GM21423 (cell line): Measurements from ENCODE around the gene RBM43.
A peak's percentile ranks its signal among the peaks of the same experiment; 100 is the strongest.
"Not testable (repeated sequence)": the region's sequence is repeated elsewhere in the genome, so short reads cannot be mapped to it uniquely, and the experiment has no call there.

Experiments used
- ATAC-seq: cut with Tn5 transposase; IDR thresholded peaks from one replicate; pipeline ENCODE4 v1.9.1; 2021; ENCODE audit warnings: mild to moderate bottlenecking, moderate library complexity; ENCODE audit not compliant: unreplicated experiment

The RBM43 gene

DNA sequence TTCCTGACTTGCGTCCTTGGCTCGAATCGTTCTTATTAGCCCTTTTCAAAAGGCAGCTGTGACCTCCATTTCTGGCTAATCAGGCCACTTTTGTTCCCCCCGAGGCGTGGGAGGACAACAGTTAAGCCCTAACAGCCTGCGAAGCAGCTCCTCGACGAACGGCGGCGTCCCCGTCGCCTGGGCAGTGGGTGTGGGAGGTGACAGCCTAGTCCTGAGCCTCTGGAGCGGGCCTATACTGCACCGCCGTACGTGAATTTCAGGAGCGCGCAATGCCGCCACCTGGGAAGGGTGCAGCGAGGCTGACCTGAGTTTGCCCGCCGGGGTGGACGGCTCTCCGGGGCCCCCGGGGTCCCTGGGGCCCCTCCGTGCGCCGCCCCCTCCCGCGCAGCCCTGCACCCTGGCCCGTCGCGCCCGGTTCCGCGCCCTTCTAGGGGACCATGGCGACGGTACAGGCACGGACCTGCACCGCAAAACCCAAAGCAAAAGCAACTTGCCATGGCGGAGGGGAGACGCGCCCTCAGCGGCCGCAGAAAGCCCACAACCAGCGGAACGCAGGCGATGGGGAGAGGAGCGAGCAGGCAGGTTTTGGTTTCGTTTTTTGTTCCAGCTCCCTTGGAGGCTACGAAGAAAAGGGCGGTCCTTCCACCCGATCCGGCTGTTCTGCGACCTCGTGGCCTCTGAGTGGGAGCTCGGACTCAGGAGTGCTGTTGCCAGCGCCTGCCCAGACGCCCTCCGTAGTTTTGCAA lies at the start of gene RBM43:
Gene RBM43 (minus strand): TSS at position 633 of the 746 bp plus-strand sequence. CDS start 136 bp downstream, at position 497.
- peak; percentile 96 for ATAC-seq

DNA sequence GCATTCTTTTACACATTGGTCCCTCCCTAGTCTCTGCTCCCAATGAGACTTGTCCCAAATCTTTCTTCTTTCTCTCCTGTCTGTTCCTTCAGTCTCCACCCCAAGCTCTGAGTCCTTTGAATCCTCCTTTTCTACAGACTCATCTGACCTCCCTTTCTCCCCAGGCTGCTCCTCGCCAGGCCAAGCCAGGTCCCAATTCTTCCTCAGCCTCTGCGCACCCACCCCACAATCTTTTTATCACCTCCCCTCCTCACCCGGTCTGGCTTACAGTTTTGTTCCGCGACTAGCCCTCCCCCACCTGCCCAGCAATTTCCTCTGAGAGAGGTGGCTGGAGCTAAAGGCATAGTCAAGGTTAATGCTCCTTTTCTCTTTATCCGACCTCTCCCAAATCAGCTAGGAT lies 48.6 kb upstream of the RBM43 start:
- not testable (repeated sequence) for ATAC-seq

DNA sequence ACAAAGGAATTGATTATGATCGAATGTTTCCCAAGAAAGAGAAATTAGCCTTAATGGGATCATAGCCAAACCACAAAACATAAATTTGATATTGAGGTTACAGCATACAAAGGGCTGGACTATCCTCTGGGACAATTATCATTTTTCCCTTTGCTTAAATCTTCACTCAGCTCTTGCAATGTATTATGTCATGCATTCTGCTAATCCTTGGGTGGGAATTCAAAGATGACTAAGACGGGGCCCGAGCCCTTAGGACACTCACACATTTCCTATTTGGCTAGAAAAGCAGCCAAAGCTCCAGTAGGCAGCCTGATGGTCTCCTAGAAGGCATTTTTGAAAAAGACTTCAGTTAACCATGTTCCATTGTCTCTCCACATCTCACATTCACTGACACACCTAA lies 45.0 kb upstream of the RBM43 start:
- ATAC-seq: no peak

DNA sequence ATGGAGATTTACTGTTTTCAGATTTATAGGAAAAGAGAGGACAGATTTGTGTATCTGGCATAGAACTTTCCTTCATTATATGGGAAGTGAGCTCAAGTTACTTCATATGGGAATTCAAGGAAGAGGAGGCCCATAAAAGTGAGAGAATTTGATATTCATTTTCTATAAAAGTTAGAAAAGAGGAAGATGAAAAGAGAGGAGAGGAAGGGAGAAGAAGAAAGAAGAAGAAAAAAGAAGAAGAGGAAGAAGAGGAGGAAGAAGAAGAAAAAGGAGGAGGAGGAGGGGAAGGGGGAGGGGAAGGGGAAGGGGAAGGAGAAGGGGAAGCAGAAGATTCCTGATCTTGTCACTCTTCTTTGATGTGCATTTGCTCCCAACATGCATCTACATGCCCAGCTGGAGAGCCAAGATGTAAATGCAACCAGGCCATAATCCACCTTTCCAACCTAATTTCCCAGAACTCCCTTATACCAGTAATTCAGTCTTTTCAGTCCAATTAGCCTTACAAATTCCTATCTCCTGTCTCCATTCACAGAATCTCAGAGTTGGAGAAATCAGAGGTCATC lies 43.5 kb upstream of the RBM43 start:
- ATAC-seq: no peak

DNA sequence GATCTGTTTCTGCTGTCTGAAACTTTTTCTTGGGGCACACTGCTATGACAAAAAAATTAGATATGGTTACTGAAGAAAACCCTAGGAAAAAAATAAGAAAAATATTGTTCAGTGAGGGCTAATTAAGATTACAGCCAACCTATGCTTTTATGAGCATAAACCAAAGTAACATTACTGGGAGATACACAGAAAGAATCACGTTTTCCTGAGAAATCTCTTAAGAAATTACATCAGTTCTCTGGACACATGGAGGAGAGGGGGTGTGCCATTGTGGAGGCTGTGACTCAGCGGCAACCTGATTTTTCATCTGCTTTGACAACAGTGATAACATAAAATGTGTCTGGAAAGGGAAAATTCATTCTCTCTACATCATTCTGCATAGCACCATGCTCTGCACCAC lies 41.2 kb upstream of the RBM43 start:
- no peak for ATAC-seq

DNA sequence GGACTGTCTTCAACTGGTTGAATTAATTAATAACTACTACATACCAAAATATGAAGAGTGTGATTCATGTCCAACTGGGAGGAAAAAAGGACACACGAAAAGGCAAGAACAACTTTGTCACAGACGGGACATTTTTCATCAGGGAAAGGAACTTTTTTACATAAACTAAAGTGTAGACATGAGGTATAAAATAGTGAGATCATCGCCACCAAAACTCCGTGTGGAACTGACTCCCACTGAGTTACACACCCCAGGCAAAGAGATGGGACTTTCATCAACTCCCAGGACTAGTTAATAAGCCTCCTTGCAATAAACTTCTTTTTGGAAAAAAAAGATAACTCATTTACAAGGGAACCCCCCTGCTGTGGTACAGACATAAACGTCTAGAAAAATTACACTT lies 40.7 kb upstream of the RBM43 start:
- no peak for ATAC-seq

DNA sequence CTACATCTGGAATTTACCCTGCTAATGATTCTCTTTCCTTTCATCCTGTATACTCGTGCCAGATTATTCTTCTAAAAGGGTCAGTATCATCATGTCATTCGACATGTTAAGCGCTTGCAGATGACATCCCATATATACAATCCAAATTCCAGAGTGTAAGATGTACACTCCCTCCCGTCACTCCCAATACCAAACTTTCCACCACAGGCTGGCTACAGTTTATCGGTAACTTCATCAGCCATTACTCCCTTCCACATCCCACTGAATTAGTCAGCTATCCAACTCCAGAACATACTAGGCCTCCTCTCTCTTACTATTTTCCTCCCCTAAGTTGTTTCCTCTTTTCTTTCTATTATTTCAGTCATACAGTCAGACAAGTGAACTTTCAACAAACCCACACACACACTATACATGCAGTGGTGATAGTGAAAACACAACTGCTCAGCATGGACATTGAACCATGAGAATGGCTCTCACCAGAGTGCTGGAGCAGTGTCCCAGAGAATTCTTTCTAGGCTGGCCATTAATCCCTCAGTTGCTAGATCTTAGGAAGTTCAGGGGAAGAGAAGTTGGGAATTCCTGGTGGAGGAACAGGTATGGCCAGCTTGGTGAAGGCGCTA lies 38.4 kb upstream of the RBM43 start:
- ATAC-seq: no peak

DNA sequence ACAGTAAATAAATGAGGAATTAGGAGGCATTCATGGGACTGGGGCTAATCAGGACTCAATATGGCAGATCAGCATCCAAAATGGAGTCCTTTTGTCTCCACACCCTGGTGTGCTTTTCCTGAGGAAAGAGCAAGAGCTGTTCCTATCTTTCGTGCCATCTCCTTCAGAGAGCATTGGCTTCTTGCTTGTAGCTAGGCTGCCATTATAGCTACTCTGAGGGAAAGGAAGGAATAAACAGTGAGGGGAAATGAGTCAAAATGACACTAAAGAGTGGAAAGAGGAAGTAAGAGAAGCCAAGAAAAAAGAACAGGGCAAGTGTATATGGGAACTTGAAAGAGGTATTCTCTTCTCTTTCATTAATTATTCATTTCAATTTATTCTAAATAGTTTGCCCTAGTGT lies 36.2 kb upstream of the RBM43 start:
- ATAC-seq: peak; percentile 99

DNA sequence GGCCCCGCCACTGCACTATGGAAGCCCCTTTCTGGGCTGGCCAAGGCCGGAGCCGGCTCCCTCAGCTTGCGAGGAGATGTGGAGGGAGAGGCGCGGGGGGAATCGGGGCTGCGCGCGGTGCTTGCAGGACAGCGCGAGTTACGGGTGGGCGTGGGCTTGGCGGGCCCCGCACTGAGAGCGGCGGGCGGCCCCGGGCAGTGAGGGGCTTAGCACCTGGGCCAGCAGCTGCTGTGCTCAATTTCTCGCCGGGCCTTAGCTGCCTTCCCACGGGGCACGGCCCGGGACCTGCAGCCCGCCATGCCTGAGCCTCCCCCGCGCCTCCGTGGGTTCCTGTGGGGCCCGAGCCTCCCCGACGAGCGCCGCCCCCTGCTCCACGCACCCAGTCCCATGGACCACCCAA lies 34.3 kb upstream of the RBM43 start:
- not testable (repeated sequence) for ATAC-seq

DNA sequence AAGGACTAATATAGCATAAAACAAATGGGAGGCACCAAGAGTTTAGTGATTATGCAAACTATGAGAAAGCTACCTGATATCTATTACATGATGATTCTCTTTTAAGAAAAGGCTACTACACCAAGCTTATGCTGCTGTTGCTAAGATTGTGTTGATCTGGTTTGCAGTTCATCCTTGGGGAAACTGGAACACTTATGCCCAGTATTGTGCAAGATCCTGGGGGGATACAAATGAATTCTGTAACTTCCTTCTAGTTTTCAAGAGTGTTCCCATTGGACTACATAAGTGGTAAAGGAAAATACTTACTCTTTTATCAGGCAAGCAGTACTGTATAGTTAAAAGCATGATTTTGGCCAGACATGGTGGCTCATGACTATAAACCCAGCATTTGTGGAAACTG lies 30.9 kb upstream of the RBM43 start:
- no peak for ATAC-seq

DNA sequence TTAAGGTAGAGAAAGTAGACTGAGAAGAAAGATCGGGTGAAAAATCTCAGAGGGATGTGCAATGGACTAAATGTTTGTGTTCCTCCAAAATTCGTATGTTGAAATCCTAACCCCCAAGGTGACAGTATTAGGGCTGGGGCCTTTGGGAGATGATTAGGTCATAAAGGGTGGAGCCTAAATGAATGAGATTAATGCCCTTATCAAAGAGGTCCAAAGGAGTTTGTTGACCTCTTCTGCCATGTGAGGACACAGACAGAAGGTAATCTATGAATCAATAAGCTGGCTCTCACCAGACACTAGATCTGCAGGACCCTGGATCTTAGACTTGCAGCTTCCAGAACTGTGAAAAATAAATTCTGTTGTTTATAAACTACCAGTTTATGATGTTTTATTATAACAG lies 30.5 kb upstream of the RBM43 start:
- no peak for ATAC-seq

DNA sequence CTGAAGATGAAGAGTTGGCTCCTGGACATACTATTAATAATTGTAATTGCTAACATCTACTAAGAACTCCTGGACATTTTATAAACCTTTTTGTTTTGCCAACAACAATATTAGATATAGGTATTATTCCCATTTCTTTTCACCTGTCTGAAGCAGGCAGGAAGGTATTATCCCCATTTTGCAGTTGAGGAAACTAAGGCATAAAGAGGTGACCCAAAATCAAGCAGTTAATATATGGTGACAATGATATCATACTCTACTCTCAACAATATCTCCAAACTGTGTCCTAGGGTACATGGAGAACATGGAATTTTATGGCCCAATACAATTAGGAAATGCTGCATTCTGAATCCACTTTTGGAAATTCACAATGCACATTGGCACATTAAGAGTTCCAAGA lies 29.6 kb upstream of the RBM43 start:
- no peak for ATAC-seq

DNA sequence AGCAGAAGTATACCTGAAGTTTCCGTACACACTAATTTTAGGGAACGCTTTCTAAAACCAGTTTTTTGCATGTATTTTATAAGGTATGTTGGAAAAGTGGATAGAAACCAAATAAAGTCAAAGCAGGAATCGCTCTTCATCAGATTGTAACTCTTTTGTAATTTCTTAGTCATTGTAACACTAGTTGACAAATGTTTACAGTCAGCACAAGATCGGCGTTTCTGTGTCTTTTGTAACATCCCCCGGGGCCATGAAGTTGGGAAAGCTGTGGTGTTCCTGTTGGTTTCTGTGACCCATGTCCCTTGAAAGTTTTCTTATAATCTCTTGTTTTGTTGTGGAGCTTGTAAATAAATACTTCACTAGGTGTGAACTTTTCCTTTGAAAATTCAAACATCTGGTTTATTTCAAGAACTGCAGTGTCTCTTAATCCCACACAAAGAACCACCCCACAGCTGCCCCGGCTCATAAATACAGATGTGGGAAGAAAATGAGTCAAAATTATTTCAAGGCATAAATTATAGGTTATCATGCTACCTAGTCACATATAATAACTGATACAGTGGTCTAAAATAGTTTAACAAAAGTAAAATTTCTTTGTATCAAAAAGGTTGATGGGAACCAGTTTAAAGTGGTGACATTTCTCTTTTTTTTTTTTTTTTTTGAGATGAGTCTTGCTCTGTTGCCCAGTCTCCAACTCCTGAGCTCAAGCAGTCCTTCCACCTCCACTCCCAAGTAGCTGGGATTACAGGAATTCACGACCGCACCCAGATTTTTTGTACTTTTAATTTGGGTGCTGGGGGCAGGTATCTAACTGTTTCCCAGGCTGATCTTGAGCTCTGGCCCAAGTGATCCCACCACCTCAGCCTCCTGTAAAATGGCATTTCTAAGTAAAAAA lies 28.6 kb upstream of the RBM43 start:
- ATAC-seq: peak; percentile 25

DNA sequence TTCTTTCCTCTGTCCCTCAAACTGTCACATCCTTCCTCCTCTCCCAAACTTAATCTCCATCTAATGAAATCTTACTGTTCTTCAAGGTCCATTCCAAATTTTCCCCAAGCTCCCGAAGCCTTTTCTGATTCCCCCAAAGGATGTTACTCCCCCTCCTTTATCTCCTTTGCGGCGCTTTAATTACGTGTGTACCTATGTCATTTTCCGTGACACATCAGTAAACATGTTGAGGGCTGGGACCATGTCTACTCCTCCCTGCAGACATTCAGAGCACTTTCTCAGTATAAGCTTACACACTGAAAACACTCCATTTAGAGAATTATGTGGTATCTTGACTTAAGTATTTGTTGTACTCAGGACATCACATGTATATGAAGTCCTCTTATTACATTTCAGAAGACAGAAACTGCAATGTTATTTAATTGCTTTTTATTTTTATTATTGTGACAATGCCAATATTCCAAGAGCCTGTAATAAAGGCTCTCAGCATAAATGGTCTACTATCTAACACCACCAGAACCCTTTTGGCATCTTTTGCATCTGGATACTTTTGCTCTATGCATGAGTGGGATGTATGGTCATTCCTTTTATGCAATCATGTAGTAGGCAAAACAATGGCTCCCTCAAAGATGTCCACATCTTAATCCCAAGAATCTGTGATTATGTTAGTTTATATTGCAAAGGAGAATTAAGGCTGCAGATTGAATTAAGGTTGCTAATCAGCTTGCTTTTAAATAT lies 26.0 kb upstream of the RBM43 start:
- ATAC-seq: no peak

DNA sequence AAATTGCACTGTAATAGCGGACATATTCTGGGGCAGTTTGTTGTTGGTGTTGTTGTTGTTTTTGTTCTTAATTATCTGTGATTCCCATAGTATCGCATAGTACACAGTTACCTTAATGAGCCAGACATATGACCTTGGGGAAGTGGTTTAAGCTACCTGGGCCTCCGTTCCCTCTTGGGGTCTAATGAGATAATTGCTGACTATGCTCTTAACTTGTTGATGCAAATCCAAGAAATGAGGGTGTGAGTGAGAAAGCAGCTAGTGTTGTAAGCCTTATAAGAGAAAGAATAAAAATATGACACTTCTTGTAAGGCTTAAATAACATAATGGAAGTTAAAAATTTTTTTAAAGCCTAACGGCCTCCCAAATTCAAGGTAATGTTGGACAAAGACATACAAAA lies 20.7 kb upstream of the RBM43 start:
- ATAC-seq: no peak

DNA sequence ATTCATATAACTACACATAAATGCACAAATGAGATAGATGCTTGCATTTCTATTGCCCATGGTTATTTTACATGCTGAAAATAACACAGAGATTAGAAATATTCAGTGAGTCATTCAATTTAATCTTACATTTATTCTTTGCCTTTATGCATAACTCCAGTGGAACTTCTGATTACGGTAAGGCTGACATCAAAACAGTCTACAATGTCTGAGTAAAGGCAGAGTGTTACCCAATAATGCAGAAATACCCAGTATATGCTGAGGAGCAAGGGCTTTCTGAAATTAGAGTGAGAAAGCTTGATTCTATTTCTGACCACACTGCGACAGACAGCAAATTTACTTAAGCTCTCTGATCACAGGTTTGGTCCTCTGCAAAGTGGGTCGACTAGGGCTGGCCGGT lies 18.6 kb upstream of the RBM43 start:
- no peak for ATAC-seq

DNA sequence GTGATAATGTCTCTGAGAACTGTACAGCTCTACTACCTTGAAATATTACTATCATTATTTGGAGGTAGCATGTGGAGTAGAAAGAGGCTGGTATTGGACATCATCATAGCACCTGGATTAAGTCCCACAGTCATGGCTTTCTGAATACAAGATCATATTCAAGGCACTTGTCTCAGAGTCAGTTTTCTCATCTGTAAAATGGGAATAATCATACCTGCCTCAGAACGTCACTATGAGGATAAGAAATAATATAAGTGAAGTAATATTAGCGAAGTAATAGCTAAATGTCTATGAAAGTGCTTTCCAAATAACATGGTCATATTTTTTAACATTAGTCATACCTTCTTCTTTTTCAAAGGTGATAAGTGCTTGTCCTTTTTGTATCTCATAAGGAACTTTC lies 16.8 kb upstream of the RBM43 start:
- no peak for ATAC-seq

DNA sequence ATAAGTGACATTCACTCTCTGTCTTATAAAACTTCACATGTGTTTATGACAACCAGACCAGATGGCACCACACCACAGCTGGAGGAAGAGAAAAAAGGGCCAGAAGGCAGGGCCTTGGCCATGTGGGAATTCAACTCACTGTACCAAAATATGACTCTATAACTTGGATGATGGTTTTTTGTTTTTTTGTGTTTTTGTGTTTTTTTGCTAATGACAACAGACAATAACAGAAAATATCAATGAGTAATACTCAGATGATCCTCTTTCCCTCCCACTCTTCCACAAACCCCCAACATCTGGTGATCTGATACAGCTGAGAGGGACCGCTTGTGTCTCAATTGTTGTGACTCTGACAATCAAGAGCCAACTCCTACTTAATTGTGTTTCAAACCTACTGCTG lies 15.4 kb upstream of the RBM43 start:
- ATAC-seq: no peak

DNA sequence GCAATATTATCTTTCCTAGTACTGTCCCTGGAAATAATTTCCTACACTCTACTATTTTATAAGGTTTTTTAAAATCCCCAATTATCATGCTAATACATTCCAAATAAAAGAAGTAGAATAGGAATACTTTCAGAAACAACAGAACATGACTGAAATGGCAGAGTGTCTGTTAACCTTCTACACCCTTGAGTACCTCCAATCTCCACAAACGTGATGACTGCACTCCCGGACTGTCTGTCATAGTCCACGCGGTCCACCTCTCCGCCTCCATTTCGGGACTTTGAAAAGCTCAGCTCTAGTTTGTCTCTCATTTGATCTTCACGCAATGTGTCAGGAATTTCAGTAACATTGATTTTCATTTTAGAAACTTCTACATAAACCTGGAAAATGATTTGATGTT lies 13.6 kb upstream of the RBM43 start:
- no peak for ATAC-seq

DNA sequence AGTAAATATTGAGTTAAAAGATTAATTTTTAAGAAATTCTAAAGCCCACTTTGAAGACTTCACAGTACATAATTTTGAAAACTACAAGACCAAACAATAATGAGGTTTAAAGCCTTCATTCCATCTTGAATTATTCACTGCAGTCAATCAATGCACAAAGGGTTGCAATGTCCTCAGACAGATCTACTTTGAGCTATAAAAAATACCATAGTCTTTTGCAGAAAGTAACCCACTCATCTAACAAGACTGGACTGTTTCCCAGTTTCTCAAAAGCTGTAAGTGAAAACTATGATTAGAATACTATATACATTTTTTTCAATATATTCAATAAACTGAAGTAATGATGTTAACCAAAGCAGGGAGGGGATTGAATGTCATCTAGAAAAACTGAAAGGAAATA lies 10.2 kb upstream of the RBM43 start:
- no peak for ATAC-seq
